Subcutaneous abdominal adipose tissue (tissue), 5 donors: ENCODE measurements around the gene NDOR1.

ENCODE experiments used
- H3K27ac ChIP-seq: one replicate; pipeline ENCODE4 v1.7.0; 2013; ENCODE audit warnings: low read depth, mild to moderate bottlenecking, inconsistent platforms, low read length, moderate library complexity
- H3K27me3 ChIP-seq, 5 donors: one replicate each; pipeline ENCODE4 v1.7.0; 2013; ENCODE audit warnings: low read length in 5 of 5, inconsistent platforms in 1 of 5; ENCODE audit not compliant: control insufficient read depth in 5 of 5, insufficient read depth in 4 of 5
- H3K36me3 ChIP-seq, 5 donors: one replicate each; pipeline ENCODE4 v1.7.0; 2013; ENCODE audit warnings: low read length in 5 of 5; ENCODE audit not compliant: control insufficient read depth in 5 of 5, insufficient read depth in 5 of 5
- H3K4me1 ChIP-seq, 5 donors: one replicate each; pipeline ENCODE4 v1.7.0; 2013; ENCODE audit warnings: low read length in 5 of 5, mild to moderate bottlenecking in 3 of 5, moderate library complexity in 1 of 5; ENCODE audit not compliant: control insufficient read depth in 5 of 5, insufficient read depth in 5 of 5
- H3K4me3 ChIP-seq, 5 donors: one replicate each; pipeline ENCODE4 v1.7.0; 2013; ENCODE audit warnings: low read length in 5 of 5, low read depth in 1 of 5
- H3K9ac ChIP-seq, 5 donors: one replicate each; pipeline ENCODE4 v1.7.0; 2013; ENCODE audit warnings: low read length in 5 of 5, mild to moderate bottlenecking in 4 of 5, moderate library complexity in 3 of 5
- H3K9me3 ChIP-seq, 5 donors: one replicate each; pipeline ENCODE4 v1.7.0; 2013; ENCODE audit warnings: low read length in 5 of 5; ENCODE audit not compliant: control insufficient read depth in 5 of 5
- donor health status: healthy.
- donor health status: healthy.
- donor health status: healthy.
- donor health status: healthy.
- donor health status: healthy.

NDOR1 gene

DNA sequence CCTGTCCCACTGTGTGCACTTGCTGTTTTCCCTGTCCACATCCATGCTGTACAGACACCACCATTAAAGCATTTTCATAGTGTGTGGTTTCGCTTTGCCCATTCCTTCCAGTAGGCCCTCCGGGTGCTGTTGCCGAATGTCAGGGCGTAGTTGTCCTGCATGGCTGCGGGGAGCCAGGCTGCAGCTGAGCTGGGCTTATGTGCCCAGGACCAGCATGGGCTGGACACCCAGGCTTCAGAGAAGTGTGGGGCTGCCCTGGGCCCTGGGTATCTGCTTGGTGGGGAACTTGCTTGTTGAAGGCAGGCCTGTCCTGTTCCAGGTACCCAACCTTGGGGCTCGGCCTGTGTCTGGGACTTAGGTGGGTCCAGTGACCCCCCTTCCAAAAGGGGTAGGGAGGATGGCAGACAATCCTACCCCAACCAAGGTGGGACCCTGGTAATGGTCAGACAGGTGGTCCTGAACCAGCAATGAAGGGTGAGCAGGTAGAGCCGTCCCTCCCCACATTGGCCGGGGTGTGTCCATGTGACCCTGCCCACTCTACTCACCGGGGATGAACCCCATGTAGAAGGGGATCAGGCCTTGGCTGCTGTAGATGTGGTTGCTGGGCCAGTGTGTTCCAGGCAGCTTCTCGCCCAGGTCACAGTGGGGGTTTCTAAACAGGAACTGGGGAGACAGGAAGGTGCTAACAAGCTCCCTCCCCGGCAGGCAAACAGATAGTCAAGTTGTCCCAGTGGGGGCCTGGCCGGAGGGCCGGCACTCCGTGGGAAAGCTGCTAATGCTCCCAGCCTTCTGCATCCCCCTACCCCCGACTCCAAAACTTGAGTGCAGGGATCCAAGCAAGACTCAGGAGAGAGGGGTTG lies 38.4 kb downstream of the NDOR1 start:
- peak overlapping the region in 2 of 5 donors; percentile 17 to 23 for H3K4me3 ChIP-seq
- H3K27me3 ChIP-seq, result peaks cover 0 to 3% (median 0%) of the 10 kb centered on the region in 5 donors
- H3K4me1 ChIP-seq, result peaks cover 8 to 55% (median 30%) of the 10 kb centered on the region in 5 donors
- H3K9ac ChIP-seq, result no peak overlapping the region
- no peak overlapping the region for H3K27ac ChIP-seq
- H3K9me3 ChIP-seq, result no peaks in the 10 kb centered on the region
- peaks cover 0 to 21% (median 19%) of the 10 kb centered on the region in 5 donors for H3K36me3 ChIP-seq

DNA sequence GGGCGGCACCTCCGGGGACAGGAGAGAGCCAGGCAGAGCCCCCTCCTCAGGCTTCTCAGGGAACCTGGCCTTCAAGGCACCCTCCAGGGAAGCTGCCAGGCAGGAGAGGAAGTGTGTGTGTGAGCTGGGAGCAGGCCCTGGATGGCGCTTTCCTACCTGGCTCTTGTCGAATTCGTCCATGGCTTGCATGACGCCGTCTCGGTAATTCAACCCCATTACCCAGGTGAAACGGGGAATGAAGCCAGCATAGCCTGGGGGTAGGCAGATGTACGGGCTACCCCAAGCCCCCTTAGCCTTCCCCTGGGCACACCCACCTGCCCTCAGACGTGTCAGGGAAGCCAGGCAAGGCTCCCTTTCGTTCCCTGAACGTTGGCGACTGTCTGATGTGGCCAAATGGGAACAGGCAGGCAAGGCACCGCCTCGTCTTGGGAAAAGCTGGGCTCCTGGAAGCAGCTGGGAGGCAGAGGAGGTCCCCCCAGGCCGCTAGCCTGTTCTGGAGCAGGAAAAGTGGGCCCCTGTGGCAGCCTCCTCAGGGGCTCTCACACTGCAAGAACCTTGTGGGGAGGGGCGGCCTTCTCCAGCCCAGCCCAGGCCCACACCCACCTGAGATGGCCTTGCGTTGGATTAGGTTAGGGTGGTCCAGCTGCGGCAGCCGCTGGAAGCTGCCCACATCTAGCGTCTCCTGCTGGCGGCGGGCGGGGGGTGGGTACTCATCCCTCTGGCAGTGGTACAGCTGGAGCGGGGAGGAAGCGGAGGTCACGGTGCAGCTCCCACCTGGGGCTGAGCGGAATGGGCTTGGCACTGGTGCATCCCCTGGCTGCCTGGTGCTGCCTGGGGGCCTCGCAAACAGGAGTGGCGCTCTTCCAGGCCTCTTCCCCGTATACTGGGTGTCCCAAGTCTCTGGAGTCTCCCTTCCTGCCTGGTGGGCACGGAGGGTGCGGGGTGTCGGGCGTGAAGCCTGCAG lies 39.3 kb downstream of the NDOR1 start:
- Histone ChIP-seq H3K4me3 (no peak overlapping the region), H3K27me3 (peaks cover 0 to 3% (median 0%) of the 10 kb centered on the region in 5 donors), H3K27ac (no peak overlapping the region), H3K9ac (no peak overlapping the region), H3K4me1 (peaks cover 8 to 47% (median 25%) of the 10 kb centered on the region in 5 donors), H3K36me3 (peaks cover 0 to 21% (median 19%) of the 10 kb centered on the region in 5 donors), H3K9me3 (no peaks in the 10 kb centered on the region)

DNA sequence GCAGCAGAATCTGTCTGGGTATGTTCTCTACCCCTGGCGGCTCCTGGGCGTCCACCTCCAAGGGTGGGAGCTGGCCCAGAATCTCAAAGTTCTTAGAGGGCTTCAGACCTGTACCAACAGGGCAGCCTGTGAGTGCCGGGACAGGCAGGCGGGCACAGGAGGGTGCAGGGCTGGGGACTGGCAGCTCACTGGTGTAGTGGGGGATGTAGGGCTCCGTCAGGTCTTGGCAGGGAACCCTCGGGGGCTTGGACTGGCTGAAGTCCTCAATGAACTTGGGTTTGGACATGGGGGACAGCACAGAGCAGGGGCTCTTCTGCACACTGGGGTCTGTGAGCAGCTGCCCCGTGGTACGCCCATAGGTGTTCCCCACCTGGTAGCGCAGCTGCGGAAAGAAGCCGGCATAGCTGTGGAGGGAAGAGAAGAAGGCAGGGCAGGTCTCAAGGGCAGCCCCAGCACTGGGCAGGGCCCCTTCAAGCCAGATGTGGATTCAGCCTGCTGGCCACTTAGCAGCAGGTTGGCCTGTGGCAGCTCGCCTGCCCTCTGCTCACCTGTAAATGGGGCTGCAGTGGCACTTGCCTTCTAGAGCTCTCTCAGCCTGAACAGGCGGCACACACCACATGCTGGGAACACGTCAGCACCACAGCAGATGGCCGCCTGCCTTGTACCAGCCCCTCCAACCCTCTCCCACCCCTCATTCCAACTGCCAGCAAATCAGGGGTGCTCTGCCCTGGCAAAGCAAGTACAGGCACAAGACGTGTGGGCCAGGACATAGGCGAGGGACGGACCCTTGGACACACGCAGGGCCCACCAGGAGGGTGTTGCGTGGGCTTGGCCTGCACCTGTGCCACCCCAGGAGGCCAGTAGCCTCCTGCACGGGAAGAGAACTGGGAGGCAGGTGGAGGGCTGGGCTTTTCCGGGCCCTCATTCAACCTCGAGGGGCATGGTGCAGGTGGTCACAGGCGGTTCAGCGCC lies 40.2 kb downstream of the NDOR1 start:
- Histone ChIP-seq H3K4me3 (no peak overlapping the region), H3K27me3 (peaks cover 0 to 3% (median 0%) of the 10 kb centered on the region in 5 donors), H3K4me1 (peaks cover 8 to 50% (median 27%) of the 10 kb centered on the region in 5 donors), H3K36me3 (peaks cover 0 to 21% (median 19%) of the 10 kb centered on the region in 5 donors), H3K9me3 (no peaks in the 10 kb centered on the region), H3K27ac (no peak overlapping the region), H3K9ac (no peak overlapping the region)

DNA sequence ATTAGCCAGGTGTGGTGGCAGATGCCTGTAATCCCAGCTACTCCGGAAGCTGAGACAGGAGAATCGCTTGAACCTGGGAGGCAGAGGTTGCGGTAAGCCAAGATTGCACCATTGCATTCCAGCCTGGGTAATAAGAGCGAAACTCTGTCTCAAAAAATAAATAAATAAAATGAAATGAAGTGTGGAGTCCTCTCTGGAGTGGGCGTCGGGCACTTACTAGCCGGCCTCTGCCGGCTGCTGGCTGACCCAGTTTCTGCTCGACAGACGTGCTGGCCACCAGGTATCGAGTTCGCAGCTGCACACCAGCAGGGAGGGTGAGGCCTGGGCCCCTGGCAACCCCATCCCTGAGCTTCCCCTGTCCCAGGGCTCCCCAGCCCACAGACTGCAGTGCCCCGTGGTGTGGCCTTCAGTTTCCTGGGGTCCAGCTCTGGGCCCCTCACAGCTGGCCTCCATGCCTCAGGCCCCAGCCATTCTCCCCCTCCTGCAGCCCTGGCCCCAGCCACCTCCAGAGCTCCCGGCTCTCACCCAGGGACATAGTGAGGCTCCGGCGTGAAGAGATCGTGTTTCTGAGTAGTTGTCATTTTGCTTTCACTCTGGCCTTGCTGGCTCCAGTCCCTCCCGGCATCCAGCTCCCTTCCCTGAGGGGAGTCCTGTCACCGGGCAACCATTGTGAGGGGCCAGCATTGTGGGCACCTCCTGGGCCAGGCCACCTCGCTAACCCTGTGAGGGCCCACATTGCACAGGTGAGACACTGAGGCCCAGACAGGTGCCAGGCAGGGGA lies 41.8 kb downstream of the NDOR1 start:
- peaks cover 4 to 48% (median 24%) of the 10 kb centered on the region in 5 donors for H3K4me1 ChIP-seq
- peaks cover 0 to 16% (median 16%) of the 10 kb centered on the region in 5 donors for H3K36me3 ChIP-seq
- no peak overlapping the region for H3K27ac ChIP-seq
- H3K4me3 ChIP-seq, result no peak overlapping the region
- no peak overlapping the region for H3K9ac ChIP-seq
- no peaks in the 10 kb centered on the region for H3K9me3 ChIP-seq
- peaks cover 0 to 3% (median 0%) of the 10 kb centered on the region in 5 donors for H3K27me3 ChIP-seq

DNA sequence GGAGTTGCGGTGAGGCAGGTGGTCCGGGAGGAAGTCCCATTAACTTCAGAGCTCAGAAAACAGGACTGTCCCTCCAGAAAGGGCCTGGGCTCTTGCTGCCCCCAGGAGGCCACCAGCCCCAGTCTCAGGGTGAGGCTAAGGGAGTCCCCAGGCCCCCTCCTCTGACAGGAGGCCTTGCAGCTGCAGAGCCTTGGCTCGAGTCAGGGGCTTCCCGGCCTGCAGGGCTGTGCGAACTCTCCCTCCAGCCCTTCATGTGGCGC lies 42.3 kb downstream of the NDOR1 start:
- Histone ChIP-seq H3K4me3 (no peak overlapping the region), H3K36me3 (peaks cover 0 to 11% (median 10%) of the 10 kb centered on the region in 5 donors), H3K9me3 (no peaks in the 10 kb centered on the region), H3K27me3 (peaks cover 0 to 3% (median 0%) of the 10 kb centered on the region in 5 donors), H3K9ac (no peak overlapping the region), H3K4me1 (peaks cover 0 to 43% (median 18%) of the 10 kb centered on the region in 5 donors), H3K27ac (no peak overlapping the region)

DNA sequence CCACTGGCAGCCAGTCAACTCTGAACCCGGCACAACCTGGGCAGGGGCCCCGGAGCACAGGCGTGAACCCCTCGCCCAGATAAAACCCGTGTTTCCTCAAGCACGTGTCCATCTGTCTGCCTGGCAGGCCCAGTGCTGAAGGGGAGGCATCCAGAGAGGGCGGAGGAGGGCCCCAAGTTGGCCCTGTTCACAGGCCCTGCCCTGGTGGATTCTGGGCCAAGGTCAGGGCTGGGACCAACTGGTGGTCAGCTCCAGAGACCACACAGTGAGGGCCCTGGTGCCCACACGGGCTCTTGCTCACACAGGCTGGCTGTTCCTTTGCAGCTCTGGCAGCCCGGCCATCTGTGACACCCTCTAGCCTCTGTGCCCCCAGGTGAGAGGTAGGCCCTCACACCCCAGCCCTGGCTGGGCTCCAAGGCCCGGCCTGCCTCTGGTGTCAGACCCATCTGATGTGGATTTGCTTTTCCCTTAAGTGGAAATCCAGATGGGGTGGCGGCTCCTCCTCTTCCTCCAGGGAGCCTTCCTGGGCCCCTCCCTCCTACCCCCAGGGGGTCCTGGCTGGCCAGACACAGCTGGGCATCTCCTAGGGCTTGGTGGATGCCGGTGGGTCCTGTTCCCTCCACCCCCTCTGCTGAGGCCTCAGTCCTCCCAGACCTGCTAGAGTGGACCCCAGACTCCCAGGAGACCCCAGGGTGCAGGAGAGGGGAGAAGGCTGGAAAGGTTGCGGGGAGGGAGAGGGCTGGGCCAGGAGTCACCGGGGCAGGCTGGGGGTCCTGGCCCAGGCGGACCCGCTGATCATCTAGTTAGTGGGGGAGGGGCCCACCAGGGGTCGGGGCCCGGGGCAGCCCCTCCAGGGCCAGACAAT lies 45.1 kb downstream of the NDOR1 start:
- Histone ChIP-seq H3K4me3 (no peak overlapping the region), H3K36me3 (no peaks in the 10 kb centered on the region), H3K27me3 (peaks cover 0 to 2% (median 0%) of the 10 kb centered on the region in 5 donors), H3K9me3 (no peaks in the 10 kb centered on the region), H3K27ac (no peak overlapping the region), H3K9ac (peak overlapping the region in 1 of 5 donors; percentile 31), H3K4me1 (peaks cover 0 to 39% (median 26%) of the 10 kb centered on the region in 5 donors)

DNA sequence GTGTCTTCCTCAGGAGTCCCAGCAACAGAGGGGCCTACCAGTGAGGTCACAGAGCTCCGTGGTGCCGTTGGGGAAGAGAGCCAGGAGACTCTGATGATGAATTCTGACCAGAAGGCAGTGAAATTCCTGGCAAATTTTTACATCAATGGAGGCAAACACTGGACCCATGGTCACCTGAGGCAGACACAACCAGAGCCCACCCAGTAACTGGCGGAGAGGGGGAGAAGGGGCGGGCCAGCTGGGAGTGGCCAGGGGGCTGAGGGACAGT lies 45.6 kb downstream of the NDOR1 start, which contains the start of gene STPG3:
Gene STPG3, plus strand, starts transcription at position 93 of the 268 bp plus-strand sequence. Its CDS starts 1 bp downstream, at position 94.
- H3K4me1 ChIP-seq, result peaks cover 2 to 45% (median 31%) of the 10 kb centered on the region in 5 donors
- no peaks in the 10 kb centered on the region for H3K9me3 ChIP-seq
- peaks cover 0 to under 1% (median 0%) of the 10 kb centered on the region in 5 donors for H3K36me3 ChIP-seq
- H3K4me3 ChIP-seq, result no peak within 1 kb of the TSS
- H3K9ac ChIP-seq, result peak within 1 kb of the TSS in 1 of 5 donors; percentile 31
- H3K27ac ChIP-seq, result no peak within 1 kb of the TSS
- H3K27me3 ChIP-seq, result no peaks in the 10 kb centered on the region

DNA sequence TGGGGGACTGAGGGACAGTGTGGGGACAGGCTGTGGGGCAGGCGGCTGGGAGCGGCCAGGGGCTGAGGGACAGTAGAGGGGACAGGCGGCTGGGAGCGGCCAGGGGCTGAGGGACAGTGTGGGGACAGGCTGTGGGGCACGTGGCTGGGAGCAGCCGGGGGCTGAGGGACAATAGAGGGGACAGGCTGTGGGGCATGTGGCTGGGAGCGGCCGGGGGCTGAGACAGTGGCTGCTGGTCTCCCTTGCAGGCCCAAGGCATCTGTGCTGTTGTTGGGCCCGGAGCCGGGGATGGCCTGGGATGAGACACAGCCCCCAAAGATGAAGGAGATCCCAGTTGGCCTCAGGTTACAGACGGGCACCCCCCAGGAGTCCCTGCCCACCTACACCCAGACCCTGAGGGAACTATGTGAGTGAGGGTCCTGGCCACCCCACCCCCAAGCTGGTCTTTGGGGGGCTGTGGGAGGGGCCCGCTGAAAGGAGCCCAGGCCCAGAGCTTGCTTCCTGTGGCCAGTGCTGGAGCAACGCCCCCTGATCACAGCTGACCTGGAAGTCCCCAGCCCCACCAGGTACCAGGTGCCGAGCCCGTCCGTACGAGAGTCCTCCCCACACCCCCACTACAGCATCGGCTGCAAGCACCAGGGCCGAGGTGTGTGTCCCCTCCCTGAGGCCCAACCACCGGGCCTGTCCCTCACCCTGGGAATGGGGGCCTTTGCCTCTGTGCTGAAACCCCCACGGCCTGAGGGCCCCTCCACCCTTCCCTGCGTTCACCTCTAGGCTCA lies 46.2 kb downstream of the NDOR1 start:
- peaks cover 0 to 6% (median 2%) of the 10 kb centered on the region in 5 donors for H3K36me3 ChIP-seq
- no peaks in the 10 kb centered on the region for H3K9me3 ChIP-seq
- H3K9ac ChIP-seq, result no peak overlapping the region
- H3K4me3 ChIP-seq, result no peak overlapping the region
- no peak overlapping the region for H3K27ac ChIP-seq
- H3K27me3 ChIP-seq, result no peaks in the 10 kb centered on the region
- peaks cover 6 to 51% (median 37%) of the 10 kb centered on the region in 5 donors for H3K4me1 ChIP-seq
